HG02642 (cell line): ENCODE measurements around the gene SAMHD1.
"Not testable (repeated sequence)": the region's sequence is repeated elsewhere in the genome, so short reads cannot be mapped to it uniquely, and the experiment has no call there.

ENCODE experiments used
- ATAC-seq: cut with Tn5 transposase; IDR thresholded peaks from one replicate; pipeline ENCODE4 v1.9.1; 2021; ENCODE audit warnings: mild to moderate bottlenecking; ENCODE audit not compliant: unreplicated experiment, poor library complexity

Gene SAMHD1

DNA sequence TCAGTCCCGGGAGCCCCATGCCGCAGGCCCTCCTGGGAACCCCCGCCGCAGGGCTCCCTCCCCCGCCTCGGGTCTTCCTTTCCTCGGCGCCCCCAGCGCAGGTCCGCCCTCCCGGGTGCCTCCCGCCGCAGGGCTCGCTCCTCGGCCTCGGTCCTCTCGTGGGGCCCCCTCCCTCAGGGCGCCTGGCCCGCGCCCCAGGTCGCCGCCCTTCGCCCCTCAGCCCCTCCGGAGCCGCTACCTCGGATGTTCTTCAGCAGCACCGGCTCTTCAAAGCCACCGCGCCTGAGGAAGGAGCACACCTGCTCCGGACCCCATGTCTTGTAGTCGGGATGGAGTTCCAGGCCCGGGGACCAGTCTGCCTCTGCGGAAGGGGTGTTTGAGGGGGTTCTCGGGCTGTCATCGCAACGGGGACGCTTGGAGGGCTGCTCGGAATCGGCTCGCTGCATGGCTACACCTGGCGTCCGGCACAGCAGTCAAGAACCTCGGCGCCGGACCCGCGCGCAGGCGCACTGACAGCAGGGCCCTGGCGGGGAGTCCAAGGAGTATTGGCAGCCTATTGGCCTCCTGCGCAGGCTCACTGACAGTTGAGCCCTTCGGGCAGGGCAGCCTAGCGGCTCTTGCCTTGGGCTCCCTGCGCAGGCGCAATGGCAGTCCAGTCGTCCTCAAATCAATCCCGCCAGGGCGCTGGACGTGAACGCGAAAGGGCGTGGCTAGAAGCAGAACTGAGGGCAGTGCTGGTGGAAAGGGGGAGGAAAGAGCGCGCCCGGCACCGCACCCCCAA, at the start of gene SAMHD1:
Gene SAMHD1, minus strand, starts transcription at position 511 of the 781 bp plus-strand sequence. Its CDS starts 65 bp downstream, at position 446.
- ATAC-seq: peak; percentile 90

DNA sequence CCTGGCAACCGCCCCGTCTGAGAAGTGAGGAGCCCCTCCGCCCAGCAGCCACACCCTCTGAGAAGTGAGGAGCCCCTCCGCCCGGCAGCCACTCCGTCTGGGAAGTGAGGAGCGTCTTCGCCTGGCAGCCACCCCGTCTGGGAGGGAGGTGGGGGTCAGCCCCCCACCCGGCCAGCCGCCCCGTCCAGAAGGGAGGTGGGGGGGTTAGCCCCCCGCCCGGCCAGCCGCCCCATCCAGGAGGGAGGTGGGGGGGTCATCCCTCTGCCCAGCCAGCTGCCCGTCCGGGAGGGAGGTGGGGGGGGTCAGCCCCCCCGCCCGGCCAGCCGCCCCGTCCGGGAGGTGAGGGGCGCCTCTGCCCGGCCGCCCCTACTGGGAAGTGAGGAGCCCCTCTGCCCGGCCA, 48.7 kb upstream of the SAMHD1 start:
- not testable (repeated sequence) for ATAC-seq

GRCh38 chr20:36998652-36999051, 47.1 kb upstream of the SAMHD1 start:
- ATAC-seq: no peak

- no peak for ATAC-seq
Observed at GRCh38 chr20:36997121-36997520, 45.6 kb upstream of the SAMHD1 start.

DNA sequence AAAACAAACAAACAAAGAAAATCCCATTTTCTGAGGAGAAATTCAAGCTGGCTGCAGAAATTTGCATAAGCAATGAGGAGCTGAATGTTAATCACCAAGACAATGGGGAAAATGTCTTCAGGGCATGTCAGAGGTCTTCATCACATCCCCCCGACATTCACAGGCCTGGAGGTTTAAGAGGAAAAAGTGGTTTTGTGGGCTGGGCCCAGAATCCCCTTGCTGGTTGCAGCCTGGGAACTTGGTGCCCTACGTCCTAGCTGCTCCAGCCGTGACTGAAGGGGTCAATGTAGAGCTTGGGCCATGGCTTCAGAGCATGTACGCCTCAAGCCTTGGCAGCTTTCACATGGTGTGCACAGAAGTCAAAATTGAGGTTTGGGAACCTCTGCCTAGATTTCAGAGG, 42.7 kb upstream of the SAMHD1 start:
- ATAC-seq: not testable (repeated sequence)

GRCh38 chr20:36992802-36993334, 41.4 kb upstream of the SAMHD1 start:
- ATAC-seq: no peak

DNA sequence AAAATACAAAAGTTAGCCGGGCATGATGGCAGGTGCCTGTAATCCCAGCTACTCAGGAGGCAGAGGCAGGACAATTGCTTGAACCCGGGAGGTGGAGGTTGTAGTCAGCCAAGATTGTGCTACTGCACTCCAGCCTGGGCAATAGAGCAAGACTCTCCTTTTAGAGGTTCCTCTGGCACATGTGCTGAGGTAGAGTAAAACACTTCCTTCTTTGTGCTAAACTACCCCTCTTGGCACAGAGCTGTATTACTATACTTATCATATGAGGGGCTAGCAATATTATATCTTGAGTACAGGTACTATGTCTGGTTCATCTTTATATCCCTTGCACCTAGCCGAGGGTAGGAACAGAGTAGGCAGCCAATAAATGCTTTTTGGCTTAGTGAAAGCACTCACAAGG, 40.2 kb upstream of the SAMHD1 start:
- ATAC-seq: no peak

DNA sequence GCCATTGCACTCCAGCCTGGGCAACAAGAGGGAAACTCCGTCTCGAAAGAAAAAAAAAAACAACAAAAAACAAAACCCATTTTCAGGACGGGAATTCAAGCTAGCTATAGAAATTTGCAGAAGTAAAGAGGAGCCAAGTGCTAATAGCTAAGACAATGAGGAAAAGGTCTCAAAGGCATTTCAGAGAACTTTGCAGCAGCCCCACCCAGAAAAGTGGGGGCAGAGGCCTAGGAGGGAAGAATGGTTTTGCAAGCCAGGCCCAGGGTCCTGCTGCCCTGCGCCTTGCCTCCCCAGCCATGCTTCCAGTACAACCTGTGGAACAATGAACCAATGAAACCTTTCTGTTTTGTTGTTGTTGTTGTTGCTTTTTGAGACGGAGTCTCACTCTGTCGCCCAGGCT, 38.3 kb upstream of the SAMHD1 start:
- ATAC-seq: no peak

DNA sequence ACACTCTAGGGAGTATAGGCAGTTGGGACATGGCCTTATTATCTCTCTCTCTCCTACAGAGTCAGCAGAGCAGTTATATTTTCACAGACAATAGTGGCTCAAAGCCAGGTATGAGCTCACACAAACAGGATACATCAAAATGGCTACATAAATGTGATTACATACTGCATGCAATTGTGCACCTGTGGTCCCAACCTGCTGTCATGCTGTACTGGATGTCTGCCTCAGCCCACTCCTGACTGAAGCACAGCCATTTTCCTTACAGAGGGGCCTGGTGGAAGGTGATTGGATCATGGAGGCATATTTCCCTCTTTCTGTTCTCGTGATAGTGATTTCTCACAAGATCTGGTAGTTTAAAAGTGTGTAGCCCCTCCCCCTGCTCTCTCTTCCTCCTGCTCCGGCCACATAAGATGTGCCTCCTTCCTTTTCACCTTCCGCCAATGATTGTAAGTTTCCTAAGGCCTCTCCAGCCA, 37.0 kb upstream of the SAMHD1 start:
- ATAC-seq: no peak

DNA sequence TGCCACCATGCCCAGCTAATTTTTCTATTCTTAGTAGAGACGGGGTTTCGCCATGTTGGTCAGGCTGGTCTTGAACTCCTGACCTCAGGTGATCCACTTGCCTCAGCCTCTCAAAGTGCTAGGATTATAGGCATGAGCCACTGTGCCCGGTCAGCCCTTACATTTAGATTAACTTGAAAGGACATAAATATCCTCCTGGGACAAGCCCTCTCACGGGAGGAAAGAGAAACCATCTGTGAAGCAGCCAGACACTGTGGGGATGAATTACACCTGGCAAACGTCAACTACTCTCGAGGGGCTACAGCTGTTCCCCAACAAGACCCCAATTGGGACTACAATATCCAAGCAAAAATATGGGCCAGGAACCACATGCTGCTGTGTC, 32.7 kb upstream of the SAMHD1 start:
- ATAC-seq: no peak

DNA sequence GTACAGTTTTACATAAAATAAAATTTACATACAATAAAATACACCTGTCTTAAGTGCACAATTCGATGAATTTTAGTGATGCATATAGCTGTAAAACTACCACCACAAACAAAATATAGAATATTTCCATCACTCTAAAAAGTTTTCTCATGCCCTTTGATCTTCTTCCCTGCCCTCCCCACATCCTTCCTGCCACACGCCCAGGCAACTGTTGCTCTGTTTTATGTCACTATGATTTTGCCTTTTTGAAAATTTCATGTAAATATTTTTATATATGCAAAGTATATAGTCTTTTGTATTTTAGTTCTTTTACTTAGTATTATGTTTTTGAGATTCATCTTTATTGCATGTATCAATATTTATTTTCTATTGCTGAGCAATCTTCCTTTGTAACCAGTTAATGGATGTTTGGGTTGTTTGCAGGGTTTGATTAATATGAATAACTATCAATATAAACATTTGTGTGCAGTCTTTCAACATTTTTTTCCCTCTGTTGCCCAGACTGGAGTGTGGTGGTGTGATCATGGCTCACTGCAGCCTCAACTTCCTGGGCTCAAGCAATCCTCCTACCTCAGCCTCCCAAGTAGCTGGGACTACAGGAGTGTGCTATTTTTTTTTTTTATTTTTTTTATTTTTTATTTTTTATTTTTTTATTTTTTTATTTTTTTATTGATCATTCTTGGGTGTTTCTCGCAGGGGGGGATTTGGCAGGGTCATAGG, 23.8 kb upstream of the SAMHD1 start:
- ATAC-seq: no peak

- no peak for ATAC-seq
Observed at GRCh38 chr20:36974660-36975059, 23.2 kb upstream of the SAMHD1 start.

GRCh38 chr20:36971103-36971502, 19.6 kb upstream of the SAMHD1 start:
- ATAC-seq: no peak

DNA sequence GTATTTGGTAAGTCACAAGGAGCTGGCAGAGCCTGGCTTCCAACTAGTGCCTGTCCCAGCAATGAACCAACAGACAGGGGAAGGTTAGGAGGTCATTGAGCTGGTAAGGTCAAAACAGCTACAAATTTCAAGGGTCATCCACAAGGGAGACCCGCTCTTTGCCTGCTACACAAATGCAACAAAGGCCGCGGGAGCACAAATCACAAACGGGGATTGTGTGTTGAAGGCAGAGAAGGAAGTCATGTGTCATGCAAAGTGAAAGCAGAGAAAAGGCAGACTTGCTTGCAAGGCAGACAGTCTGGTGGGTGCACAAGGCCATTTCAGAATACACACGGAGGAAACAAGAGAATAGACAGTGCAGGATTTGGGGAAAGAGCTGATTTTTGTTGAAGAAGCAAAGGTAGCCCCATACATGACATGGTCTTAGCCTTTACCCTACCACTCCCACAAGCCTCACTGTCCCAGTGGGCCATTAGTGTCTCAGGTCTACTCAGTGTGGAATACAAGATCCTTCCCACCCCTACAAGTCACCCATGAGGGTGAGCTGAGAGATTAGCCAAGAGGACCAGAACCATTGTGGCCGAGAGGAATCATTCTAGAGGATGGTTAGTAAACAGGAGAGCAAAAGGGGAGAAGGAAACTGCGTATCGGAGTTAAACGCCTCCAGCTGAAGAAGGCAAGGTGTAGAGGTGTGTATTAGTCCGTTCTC, 18.1 kb upstream of the SAMHD1 start:
- no peak for ATAC-seq

DNA sequence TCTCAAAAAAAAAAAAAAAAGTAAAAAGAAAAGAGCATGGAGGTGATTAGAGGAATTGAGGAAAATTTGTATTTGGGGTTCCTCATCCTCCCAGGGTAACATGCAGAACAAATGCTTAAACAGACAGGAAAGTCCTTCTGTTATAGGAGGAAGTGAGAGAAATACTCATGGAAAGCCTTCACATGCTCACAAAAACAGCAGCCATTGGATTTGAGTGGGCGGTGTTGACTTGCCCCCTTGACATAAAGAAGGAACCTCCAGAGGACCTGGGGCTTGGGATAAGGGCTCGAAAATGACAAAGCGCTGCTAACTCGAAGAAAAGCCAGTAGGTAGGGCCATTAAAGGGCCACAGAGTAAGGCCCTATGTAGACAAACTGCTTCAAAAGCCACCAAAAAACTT, 17.5 kb upstream of the SAMHD1 start:
- no peak for ATAC-seq

DNA sequence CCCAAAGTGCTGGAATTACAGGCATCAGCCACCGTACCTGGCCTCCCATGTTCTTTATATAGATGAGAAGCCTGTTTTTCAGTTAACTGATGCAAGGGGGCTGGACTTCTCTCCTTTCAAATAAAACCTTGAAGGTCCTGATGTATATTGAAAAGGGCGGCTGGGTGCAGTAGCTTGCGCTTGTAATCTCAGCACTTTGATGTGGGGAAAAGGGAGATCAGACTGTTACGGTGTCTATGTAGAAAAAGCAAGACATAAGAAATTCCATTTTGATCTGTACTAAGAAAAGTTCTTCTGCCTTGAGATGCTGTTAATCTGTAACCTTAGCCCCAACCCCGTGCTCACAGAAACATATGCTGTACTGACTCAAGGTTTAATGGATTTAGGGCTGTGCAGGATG, 16.1 kb upstream of the SAMHD1 start:
- no peak for ATAC-seq

DNA sequence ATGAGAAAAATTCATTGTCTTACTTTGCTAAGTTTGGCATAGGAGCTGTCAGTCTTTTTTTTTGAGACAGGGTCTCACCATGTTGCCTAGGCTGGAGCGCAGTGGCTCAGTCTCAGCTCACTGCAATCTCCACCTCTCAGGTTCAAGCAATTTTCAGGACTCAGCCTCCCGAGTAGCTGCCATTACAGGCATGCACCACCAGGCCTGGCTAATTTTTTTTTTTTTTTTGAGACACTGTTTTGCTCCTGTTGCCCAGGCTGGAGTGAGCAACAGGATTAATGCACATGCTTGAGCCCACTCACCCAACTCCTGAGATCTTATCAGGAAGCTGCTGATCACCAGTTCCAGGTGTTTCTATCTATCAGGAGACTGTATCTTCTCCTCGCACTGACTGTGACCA, 15.5 kb upstream of the SAMHD1 start:
- ATAC-seq: not testable (repeated sequence)

- ATAC-seq: not testable (repeated sequence)
Observed at GRCh38 chr20:36962354-36962941, 10.9 kb upstream of the SAMHD1 start.

DNA sequence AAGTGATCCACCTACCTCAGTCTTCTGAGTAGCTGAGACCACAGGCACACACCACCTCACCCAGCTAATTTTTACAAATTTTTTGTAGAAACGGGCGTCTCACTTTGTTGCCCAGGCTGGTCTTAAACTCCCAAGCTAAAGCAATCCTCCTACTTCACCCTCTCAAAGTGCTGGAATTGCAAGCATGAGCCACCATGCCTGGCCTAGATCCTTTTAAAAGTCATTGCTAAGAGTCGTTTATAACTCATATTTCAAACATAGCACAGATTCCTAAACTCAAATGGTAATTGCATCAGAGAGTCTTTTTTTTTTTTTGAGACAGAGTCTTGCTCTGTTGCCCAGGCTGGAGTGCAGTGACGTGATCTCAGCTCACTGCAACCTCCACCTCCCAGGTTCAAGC, 7.7 kb upstream of the SAMHD1 start:
- ATAC-seq: no peak

GRCh38 chr20:36957875-36958667, 6.6 kb upstream of the SAMHD1 start:
- no peak for ATAC-seq
